ENCODE results near the gene ESCO1. TPM values are rescaled to one million over a fixed set of nuclear protein-coding genes. Genes with fewer than 3 reads are reported as not detected.

The ESCO1 gene
- total and polyA plus RNA-seq, 2 of the 13 experiments (the other 11 are each of a cell fraction or from before 2014, with no cell fraction given), result 6.3 to 19.4 TPM

- no peak for TF ChIP-seq ZNF772 (CRISPR knock-in tag; IDR thresholded peaks at IDR 0.05)
- 0 out of 2 replicates have a peak, but pooled peaks have one; percentile 24 for TF ChIP-seq ZNF264 (CRISPR knock-in tag; IDR thresholded peaks at IDR 0.05)
- TF ChIP-seq ATF4 (CRISPR knock-in tag; IDR thresholded peaks at IDR 0.05), result peak in 1 of 2 experiments; percentile 62; a peak in 1 of 4 replicates
- peak; percentile 69; the same call in 1 of the 2 replicates for TF ChIP-seq BRF2 (CRISPR knock-in tag; IDR thresholded peaks at IDR 0.05)
- no peak for TF ChIP-seq NR3C1 (CRISPR knock-in tag; IDR thresholded peaks at IDR 0.05)
- TF ChIP-seq ZBTB4 (CRISPR knock-in tag; IDR thresholded peaks at IDR 0.05; ENCODE audit: borderline replicate concordance), result no peak
- no peak for TF ChIP-seq REXO4 (CRISPR knock-in tag; IDR thresholded peaks at IDR 0.05; ENCODE audit: borderline replicate concordance)
- no peak for TF ChIP-seq ZNF652 (CRISPR knock-in tag; IDR thresholded peaks at IDR 0.05; ENCODE audit: borderline replicate concordance, low read depth)
- TF ChIP-seq, protein P1, sequence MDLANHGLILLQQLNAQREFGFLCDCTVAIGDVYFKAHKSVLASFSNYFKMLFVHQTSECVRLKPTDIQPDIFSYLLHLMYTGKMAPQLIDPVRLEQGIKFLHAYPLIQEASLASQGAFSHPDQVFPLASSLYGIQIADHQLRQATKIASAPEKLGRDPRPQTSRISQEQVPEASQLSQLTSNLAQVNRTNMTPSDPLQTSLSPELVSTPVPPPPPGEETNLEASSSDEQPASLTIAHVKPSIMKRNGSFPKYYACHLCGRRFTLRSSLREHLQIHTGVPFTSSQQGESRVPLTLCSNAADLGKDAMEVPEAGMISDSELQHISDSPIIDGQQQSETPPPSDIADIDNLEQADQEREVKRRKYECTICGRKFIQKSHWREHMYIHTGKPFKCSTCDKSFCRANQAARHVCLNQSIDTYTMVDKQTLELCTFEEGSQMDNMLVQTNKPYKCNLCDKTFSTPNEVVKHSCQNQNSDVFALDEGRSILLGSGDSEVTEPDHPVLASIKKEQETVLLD (CRISPR knock-in tag; IDR thresholded peaks at IDR 0.05; ENCODE audit: low read depth), result no peak
- TF ChIP-seq MED1 (CRISPR knock-in tag; IDR thresholded peaks at IDR 0.05), result peak; percentile 56
- no peak for TF ChIP-seq ZNF775 (CRISPR knock-in tag; IDR thresholded peaks at IDR 0.05; ENCODE audit: borderline replicate concordance)
- no peak for TF ChIP-seq THAP9 (CRISPR knock-in tag; IDR thresholded peaks at IDR 0.05; ENCODE audit: borderline replicate concordance)
- TF ChIP-seq HOXA9 (CRISPR knock-in tag; IDR thresholded peaks at IDR 0.05; ENCODE audit: borderline replicate concordance), result no peak
- TF ChIP-seq ZNF382 (CRISPR knock-in tag; IDR thresholded peaks at IDR 0.05; ENCODE audit: borderline replicate concordance), result no peak
- TF ChIP-seq, protein P2, sequence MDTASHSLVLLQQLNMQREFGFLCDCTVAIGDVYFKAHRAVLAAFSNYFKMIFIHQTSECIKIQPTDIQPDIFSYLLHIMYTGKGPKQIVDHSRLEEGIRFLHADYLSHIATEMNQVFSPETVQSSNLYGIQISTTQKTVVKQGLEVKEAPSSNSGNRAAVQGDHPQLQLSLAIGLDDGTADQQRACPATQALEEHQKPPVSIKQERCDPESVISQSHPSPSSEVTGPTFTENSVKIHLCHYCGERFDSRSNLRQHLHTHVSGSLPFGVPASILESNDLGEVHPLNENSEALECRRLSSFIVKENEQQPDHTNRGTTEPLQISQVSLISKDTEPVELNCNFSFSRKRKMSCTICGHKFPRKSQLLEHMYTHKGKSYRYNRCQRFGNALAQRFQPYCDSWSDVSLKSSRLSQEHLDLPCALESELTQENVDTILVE (CRISPR knock-in tag; IDR thresholded peaks at IDR 0.05), result peak; percentile 76
- TF ChIP-seq HDAC6 (IDR thresholded peaks at IDR 0.05; ENCODE audit: low read depth, low read length), result no peak
- TF ChIP-seq KLF9 (CRISPR knock-in tag; IDR thresholded peaks at IDR 0.05; ENCODE audit: low read depth), result no peak
Measured at GRCh38 chr18:21550510-21550970, 50.0 kb downstream of the ESCO1 start (continued).
